Panc1 (cell line): ENCODE measurements around the gene P2RY13. TPM values are rescaled to one million over a fixed set of nuclear protein-coding genes. Genes with fewer than 3 reads are reported as not detected.

Experiments
- ATAC-seq: fragments of 200-7000 bp; cut with Tn5 transposase; 2 replicates; pipeline ENCODE4 v1.9.1; 2020; ENCODE audit warnings: mild to moderate bottlenecking, moderate library complexity
- BruUV-seq: library from RNA; stranded (reverse); fragments of 400-500 nt; replicated peaks from 2 replicates; lab custom pipeline; 2021; lab: Mats Ljungman, UMichigan
- CTCF ChIA-PET: fragments of 300-600 bp; sonication (Branson Sonifier 250); formaldehyde crosslinking; loops from one replicate; lab custom pipeline; 2022; ENCODE audit warnings: antibody characterized with exemption; lab: Charles Lee
- POLR2A ChIA-PET: fragments of 300-600 bp; sonication (Branson Sonifier 250); formaldehyde crosslinking; loops from one replicate; lab custom pipeline; 2022; ENCODE audit warnings: antibody characterized with exemption; lab: Charles Lee
- DNase-seq: peaks from one replicate; pipeline ENCODE4 v3.0.0-alpha.2; 2010; ENCODE audit warnings: low read depth, low spot score
- H3K27ac ChIP-seq: 2 replicates; pipeline ENCODE4 v1.5.1; 2011; ENCODE audit warnings: mild to moderate bottlenecking, low read length, inconsistent platforms
- H3K27me3 ChIP-seq: fragments of 200-500 bp; sonication (Bioruptor generic); 2 replicates; pipeline ENCODE4 v1.6.0; 2014; ENCODE audit warnings: low read length, inconsistent platforms; ENCODE audit not compliant: control insufficient read depth, insufficient read depth
- H3K36me3 ChIP-seq: fragments of 200-500 bp; sonication (Bioruptor generic); 2 replicates; pipeline ENCODE4 v1.5.1; 2014; ENCODE audit warnings: inconsistent platforms, mild to moderate bottlenecking, low read length, moderate library complexity; ENCODE audit not compliant: control insufficient read depth, insufficient read depth
- H3K4me1 ChIP-seq: 2 replicates; pipeline ENCODE4 v1.5.1; 2011; ENCODE audit warnings: inconsistent platforms, mild to moderate bottlenecking, low read length, moderate library complexity; ENCODE audit not compliant: control insufficient read depth, insufficient read depth
- H3K4me3 ChIP-seq, 2 experiments: 2 replicates each; pipeline ENCODE4 v1.5.1; 2011 to 2012; ENCODE audit warnings: low read depth in 2 of 2, low read length in 2 of 2, mild to moderate bottlenecking in 2 of 2, inconsistent platforms in 1 of 2, moderate library complexity in 1 of 2
- H3K9me3 ChIP-seq: fragments of 200-500 bp; sonication (Bioruptor generic); 2 replicates; pipeline ENCODE4 v1.5.1; 2014; ENCODE audit warnings: low read depth, mild to moderate bottlenecking, inconsistent platforms, low read length, moderate library complexity; ENCODE audit not compliant: control insufficient read depth, insufficient read depth
- POLR2AphosphoS5 ChIP-seq: IDR thresholded peaks from 2 replicates; pipeline ENCODE4 v1.6.1; 2012; ENCODE audit warnings: mild to moderate bottlenecking, low read depth, low read length, moderate library complexity
- SIN3A ChIP-seq: IDR thresholded peaks from 2 replicates; pipeline ENCODE4 v1.6.1; 2012; ENCODE audit warnings: low read depth, mild to moderate bottlenecking, low read length, moderate library complexity, borderline replicate concordance; ENCODE audit not compliant: insufficient read depth
- TCF7L2 ChIP-seq: IDR thresholded peaks from 2 replicates; pipeline ENCODE4 v1.6.1; 2011; ENCODE audit warnings: mild to moderate bottlenecking, low read depth, low read length, inconsistent platforms
- in situ Hi-C: cut with HindIII; loops from 2 replicates; pipeline ENCODE4 v1.10.0; 2016; ENCODE audit warnings: low sequenced_read_pairs, low pct_unique_long_range_greater_than_20kb
- intact Hi-C: fragments of 100-400 bp; cut with micrococcal nuclease; formaldehyde crosslinking; loops from one replicate; pipeline ENCODE4 v1.10.0; 2022; ENCODE audit not compliant: unreplicated experiment
- total RNA-seq: library from RNA; stranded (reverse); gene quantifications from one replicate; pipeline ENCODE4 v1.2.1, GENCODE V29; 2021; ENCODE audit not compliant: unreplicated experiment
- TF ChIP-seq, protein P1 (sequence below), 2 experiments: IDR thresholded peaks; 2 replicates each; pipeline ENCODE4 v1.6.1; 2011 to 2012; ENCODE audit warnings: low read depth in 2 of 2, control low read depth in 1 of 2, low read length in 1 of 2, mild to moderate bottlenecking in 1 of 2, moderate library complexity in 1 of 2; ENCODE audit not compliant: insufficient read depth in 1 of 2
- TF ChIP-seq, protein P2 (sequence below): fragments of 450-650 bp; IDR thresholded peaks from 2 replicates; pipeline ENCODE4 v1.5.1; 2017; ENCODE audit warnings: mild to moderate bottlenecking

Gene P2RY13
- total RNA-seq, 1 experiment from 2014 or later = not detected

DNA sequence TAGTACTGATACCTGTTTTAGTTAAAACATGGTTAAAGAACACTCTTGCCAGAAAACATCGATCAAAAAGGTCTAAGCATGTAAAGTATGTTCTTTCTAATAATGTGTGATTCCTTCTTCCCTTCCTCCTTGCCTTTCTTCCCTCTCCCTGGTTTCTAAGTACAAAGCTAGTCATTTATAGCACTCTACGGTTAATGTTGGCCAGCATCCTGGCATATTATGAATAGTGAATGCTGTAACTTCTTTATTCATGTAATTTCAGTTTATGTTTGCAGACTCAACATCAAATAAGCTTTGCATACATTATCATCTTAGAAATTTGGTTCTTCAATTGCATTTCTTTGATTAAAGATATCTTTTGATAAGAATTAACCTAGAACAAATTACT is 28.1 kb upstream of the P2RY13 start:
- no peak for DNase-seq
- no peaks in the 10 kb centered on the region; the same call in 1 of the 2 replicates for H3K36me3 ChIP-seq
- TF ChIP-seq POLR2AphosphoS5 = no peak
- TF ChIP-seq, protein P1, sequence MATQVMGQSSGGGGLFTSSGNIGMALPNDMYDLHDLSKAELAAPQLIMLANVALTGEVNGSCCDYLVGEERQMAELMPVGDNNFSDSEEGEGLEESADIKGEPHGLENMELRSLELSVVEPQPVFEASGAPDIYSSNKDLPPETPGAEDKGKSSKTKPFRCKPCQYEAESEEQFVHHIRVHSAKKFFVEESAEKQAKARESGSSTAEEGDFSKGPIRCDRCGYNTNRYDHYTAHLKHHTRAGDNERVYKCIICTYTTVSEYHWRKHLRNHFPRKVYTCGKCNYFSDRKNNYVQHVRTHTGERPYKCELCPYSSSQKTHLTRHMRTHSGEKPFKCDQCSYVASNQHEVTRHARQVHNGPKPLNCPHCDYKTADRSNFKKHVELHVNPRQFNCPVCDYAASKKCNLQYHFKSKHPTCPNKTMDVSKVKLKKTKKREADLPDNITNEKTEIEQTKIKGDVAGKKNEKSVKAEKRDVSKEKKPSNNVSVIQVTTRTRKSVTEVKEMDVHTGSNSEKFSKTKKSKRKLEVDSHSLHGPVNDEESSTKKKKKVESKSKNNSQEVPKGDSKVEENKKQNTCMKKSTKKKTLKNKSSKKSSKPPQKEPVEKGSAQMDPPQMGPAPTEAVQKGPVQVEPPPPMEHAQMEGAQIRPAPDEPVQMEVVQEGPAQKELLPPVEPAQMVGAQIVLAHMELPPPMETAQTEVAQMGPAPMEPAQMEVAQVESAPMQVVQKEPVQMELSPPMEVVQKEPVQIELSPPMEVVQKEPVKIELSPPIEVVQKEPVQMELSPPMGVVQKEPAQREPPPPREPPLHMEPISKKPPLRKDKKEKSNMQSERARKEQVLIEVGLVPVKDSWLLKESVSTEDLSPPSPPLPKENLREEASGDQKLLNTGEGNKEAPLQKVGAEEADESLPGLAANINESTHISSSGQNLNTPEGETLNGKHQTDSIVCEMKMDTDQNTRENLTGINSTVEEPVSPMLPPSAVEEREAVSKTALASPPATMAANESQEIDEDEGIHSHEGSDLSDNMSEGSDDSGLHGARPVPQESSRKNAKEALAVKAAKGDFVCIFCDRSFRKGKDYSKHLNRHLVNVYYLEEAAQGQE (IDR thresholded peaks at IDR 0.05; ENCODE audit: insufficient read depth in 1 of 2, low read depth in 2 of 2, low read length in 1 of 2) = no peak
- no peak for TF ChIP-seq TCF7L2
- H3K4me3 ChIP-seq = no peak overlapping the region
- POLR2A ChIA-PET = no interaction called here
- BruUV-seq = no TSS peak
- in situ Hi-C loops = no loop called here
- H3K4me1 ChIP-seq = no peaks in the 10 kb centered on the region
- ATAC-seq = no peak
- intact Hi-C loops = no loop called here
- H3K27ac ChIP-seq = no peak overlapping the region
- CTCF ChIA-PET = no interaction called here
- no peaks in the 10 kb centered on the region for H3K27me3 ChIP-seq
- H3K9me3 ChIP-seq = no peaks in the 10 kb centered on the region

DNA sequence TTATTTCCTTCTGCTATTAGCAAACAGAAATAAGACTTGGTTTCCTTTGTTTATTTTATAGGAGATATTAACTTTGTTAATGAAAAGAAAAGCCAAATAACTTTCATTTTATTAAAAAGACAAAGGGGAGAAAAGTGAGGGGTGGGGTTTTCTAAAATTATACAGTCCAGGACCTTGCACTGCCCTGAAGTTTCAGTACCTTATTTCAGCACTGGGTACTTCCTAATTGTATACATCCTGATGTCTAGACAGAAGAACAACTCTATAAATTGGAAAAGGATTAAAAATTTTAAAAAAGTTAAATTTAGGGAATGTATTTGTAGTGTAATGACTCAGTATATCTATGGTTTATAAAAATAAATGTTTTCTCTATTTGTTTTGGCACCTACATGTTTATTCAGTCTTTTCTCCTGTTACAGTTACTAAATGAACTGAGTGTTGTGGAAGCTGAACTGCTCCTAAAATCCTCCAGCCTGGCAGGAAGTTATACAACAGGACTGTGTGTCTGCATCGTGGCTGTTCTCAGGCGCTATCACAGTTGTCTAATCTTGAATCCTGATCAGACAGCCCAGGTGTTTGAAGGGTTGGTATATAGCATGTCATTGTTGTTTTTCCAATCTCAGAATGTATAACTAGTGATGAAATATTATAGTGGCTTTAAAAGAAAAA is 27.6 kb upstream of the P2RY13 start:
- intact Hi-C loops (no loop called here), in situ Hi-C loops (no loop called here)
- DNase-seq (no peak), ATAC-seq (no peak)
- Histone ChIP-seq H3K4me1 (no peaks in the 10 kb centered on the region), H3K9me3 (no peaks in the 10 kb centered on the region), H3K4me3 (no peak overlapping the region), H3K27ac (no peak overlapping the region), H3K36me3 (no peaks in the 10 kb centered on the region; the same call in 1 of the 2 replicates), H3K27me3 (no peaks in the 10 kb centered on the region)
- POLR2A ChIA-PET = no interaction called here
- CTCF ChIA-PET = no interaction called here
- BruUV-seq = no TSS peak
- TF ChIP-seq, protein P2, sequence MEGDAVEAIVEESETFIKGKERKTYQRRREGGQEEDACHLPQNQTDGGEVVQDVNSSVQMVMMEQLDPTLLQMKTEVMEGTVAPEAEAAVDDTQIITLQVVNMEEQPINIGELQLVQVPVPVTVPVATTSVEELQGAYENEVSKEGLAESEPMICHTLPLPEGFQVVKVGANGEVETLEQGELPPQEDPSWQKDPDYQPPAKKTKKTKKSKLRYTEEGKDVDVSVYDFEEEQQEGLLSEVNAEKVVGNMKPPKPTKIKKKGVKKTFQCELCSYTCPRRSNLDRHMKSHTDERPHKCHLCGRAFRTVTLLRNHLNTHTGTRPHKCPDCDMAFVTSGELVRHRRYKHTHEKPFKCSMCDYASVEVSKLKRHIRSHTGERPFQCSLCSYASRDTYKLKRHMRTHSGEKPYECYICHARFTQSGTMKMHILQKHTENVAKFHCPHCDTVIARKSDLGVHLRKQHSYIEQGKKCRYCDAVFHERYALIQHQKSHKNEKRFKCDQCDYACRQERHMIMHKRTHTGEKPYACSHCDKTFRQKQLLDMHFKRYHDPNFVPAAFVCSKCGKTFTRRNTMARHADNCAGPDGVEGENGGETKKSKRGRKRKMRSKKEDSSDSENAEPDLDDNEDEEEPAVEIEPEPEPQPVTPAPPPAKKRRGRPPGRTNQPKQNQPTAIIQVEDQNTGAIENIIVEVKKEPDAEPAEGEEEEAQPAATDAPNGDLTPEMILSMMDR = no peak
- no peak for TF ChIP-seq SIN3A
- TF ChIP-seq, protein P1 (IDR thresholded peaks at IDR 0.05; ENCODE audit: insufficient read depth in 1 of 2, low read depth in 2 of 2, low read length in 1 of 2) = no peak
- TF ChIP-seq TCF7L2 = no peak
- no peak for TF ChIP-seq POLR2AphosphoS5
